ENCODE data around the gene DUS4L.
"Not testable (repeated sequence)": the region's sequence is repeated elsewhere in the genome, so short reads cannot be mapped to it uniquely, and the experiment has no call there.

The DUS4L gene, protein sequence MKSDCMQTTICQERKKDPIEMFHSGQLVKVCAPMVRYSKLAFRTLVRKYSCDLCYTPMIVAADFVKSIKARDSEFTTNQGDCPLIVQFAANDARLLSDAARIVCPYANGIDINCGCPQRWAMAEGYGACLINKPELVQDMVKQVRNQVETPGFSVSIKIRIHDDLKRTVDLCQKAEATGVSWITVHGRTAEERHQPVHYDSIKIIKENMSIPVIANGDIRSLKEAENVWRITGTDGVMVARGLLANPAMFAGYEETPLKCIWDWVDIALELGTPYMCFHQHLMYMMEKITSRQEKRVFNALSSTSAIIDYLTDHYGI

DNA sequence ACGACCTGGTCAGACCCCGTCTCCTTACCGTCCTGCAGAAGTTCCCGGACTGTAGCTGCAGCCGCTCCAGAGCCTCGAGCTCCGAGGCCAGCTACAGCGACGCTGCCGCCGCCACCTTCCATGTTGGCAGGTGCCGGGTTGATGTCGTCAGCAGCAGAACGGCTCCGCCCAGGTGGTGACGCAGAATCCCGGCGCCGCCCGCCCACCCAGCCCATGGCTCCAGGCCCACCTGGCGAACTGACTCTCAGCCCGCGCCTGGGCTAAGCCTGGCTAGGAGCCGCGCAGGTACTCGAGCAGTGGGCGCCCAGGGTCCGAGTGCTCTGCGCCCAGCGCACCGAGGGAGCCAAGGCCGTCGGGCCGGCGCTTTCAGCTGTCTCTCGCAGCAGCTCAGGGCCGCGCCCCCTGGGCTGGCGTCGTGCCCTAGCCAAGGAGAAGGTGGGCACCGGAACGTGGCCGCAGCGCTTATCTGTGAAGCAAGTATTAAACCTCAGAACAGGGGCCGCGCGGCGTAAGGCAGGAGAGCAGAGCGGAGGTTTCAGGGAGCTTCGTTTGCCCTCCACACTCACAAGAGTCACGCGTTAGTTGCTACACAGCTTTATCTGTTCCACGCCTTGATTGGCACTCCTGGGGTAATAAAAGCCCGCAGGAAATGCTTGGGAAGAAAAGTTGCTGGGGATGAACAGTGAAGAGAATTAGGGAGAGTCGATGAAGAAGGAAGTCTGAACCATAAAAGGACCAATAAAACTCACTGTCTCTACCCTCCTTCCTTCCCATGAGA, at the start of gene DUS4L, which contains the start of gene COG5:
Gene DUS4L, plus strand, starts transcription at position 197 of the 778 bp plus-strand sequence. CDS start 3,100 bp downstream, outside the sequence.
Gene COG5, minus strand, starts transcription at position 146 of the 778 bp plus-strand sequence. Its CDS starts 24 bp downstream, at position 122.
- peak; percentile 84 for DNase-seq

DNA sequence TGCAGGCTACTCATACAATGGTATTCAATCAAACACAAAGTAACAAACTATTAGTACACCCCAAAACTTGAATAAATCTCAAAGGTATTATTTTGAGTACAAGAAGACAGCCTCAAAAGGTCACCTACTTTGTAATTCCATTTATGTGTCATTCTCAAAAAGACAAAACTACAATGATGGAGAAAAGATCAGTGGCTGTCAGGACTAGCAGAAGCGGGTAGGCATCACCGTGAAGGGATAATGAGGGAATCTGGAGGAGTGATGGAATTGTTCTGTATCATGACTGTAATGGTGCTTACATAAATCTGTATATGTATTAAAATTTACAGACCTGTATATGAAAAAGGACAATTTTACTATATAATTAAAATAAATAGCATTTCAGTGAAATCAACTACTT, 37.1 kb upstream of the DUS4L start:
- DNase-seq, result no peak

DNA sequence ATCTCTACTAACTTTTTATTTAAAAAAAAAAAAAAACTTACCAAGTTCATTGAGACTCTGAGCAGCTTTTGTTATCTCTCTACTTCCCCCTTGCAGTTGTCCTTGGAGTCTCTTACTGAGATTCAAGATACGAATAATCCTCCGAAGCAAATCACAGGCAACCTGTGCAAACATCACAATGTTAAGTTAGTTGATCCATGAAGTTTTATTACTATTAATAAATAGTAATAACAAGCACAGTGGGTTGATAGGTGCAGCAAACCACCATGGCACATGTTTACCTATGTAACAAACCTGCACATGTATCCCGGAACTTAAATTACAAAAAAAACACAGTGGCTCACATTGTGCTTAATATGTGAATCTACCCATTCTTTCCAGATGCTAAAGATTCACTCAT, 36.6 kb upstream of the DUS4L start:
- no peak for DNase-seq

DNA sequence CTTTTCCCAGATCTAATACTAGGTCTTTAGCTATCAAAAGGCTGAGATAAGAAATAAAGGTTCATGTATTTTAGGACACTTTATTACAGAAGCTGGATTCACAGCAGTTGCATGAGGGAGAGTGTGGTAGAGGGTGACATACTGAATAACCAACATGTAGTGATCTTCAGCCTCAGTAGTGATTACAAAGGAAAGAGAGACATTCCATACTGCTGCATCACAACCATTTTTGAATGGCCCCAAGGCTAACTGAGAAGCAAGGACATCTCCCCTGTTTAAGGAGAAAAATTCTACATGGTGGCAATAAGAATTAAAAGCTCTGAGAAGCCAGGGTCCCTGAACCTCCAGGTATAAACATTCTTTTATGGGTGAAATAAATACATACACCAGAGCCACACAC, 35.3 kb upstream of the DUS4L start:
- DNase-seq, result no peak

DNA sequence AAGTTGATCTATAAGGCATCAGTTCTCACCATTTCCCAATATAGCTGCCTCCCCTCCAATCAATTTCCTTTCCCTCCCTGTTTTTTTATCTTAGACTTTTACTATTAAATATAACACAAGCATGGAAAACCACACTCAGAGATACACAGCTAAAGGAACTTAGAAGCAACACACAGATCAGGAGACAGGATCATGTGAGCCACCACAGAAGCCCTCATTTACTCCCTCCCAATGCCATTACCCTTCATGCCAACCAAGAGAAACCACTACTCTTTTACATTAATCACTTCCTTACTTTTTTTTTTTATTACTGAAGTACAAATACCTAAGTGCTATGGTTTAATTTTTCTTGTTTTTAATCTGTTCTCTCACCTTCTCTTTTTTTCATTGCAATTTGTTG, 33.0 kb upstream of the DUS4L start:
- no peak for DNase-seq

DNA sequence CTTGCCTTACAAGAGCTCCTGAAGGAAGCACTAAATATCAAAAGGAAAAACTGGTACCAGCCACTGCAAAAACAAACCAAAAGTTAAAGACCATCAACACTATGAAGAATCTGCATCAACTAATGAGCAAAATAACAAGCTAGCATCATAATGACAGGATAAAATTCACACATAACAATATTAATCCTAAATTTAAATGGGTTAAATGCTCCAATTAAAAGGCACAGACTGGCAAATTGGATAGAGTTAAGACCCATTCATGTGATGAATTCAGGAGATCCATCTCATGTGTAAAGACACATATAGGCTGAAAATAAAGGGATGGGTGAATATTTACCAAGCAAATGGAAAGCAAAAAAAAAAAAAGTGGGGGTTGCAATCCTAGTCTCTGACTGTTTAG, 29.6 kb upstream of the DUS4L start:
- no peak for DNase-seq

DNA sequence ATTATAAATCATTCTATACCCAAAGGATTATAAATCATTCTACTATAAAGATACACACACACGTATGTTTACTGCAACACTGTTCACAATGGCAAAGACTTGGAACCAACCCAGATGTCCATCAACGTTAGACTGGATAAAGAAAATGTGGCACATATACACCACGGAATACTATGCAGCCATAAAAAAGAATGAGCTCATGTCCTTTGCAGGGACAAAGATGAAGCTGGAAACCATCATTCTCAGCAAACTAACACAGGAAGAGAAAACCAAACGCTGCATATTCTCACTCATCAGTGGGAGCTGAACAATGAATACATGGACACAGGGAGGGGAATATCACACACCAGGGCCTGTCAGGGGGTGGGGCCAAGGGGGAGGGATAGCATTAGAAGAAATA, 26.5 kb upstream of the DUS4L start:
- not testable (repeated sequence) for DNase-seq

DNA sequence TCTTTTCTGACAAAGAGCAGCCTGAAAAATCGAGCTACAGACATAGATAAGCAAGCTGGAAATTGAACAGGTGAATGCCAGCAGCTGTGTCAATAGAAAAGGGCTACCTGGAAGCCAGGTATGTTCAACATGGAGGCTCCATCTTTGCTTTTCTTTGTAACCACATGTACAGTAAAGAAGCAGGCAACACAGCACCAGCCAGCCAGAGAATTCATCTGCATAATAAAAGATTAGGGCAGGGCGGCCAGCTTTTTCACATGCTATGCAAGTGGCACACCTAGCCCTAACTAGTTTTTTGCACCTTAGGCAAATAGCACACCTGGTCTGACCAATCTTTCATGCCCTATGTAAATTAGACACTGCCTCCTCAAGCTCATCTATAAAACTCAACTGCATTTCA, 25.8 kb upstream of the DUS4L start:
- DNase-seq, result no peak

DNA sequence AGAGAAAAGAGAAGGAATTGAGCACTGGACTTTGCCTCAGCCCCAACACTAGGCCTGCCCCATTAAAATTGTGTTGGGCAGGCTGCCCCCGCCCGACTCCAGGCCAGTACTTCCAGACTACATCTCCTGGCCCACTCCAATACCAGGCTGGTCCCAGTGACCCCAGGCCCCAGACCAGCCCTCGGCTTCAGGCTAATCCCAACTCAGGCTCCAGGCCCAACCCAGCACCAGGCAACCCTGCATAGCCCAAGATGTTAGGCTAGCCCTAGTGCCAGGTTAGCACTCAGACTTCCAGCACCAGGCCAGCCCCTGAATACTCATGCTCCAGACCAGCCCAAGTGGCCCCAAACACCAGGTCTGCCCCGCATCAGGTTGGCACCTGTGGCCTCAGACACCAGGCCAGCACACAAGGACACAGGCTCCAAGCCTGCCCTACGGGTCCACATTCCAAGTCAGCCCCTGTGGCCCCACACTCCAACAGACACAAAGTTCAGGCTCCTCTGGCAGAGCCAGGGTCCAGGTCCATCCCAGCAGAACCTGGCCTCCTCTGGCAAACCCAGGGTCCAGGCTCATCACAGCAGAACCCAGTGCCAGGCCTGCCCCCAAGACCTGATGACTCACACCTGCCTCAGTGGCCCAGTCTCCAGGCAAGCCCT, 20.3 kb upstream of the DUS4L start:
- no peak for DNase-seq

DNA sequence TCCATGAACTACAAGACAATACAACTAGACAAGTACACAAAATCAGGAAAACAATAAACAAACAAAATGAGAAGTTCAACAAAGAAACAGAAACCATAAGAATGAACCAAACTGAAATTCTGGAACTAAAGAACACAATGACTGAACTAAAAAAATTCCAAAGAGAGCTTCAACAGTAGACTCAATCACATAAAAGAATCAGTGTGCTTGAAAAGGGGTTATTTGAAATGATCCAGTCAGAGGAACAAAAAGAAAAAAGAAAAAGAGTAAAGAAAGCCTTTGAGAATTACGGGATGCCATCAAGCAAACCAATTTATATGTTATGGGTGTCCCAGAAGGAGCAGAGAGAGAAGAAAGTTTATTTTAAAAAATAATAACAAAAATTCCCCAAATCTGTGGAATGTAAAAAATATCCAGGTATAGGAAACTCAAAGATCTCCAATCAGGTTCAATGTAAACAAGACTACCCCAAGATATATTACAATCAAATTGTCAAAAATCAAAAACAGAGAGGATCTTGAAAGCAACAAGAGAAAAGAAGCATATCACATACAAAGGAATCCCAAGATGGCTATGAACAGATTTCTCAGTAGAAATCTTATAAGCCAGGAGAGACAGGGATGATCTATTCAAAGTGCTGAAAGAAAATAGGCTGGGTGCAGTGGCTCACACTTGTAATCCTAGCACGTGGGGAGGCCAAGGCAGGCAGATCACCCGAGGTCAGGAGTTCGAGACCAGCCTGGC, 18.8 kb upstream of the DUS4L start:
- DNase-seq, result no peak

DNA sequence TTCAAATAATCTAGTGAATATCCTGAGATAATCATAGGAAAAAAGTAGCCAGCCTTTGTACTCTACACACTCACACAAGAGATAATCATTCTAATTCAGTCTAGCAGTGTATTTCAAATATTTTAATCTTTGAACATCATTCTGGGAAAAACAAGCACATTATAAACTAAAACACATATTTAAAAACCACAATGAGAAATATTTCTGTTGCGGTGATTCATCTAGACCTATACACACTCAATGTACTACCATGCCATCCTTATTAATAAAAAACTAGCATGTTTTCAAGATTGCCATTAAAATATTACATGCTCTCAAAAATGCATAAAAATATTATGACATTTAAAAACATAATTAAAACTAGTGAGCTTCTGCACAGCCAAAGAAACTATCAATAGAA, 11.8 kb upstream of the DUS4L start:
- no peak for DNase-seq

DNA sequence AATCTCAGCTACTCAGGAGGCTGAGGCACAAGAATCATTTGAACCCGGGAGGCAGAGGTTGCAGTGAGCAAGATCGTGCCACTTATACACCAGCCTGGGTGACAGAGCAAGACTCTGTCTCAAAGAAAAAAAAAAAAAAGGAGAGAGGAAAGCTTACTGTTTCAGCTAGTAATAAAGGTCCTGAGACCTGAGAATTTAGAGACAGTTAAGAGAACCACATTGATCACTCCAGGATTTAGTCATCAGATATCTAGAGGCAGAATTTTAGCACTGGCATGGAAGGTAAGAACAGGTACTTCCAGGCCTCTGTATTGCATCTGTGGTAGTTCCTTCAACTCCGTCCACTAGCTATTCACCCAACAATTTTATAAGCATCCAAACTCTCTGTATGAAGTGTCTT, 7.9 kb upstream of the DUS4L start:
- DNase-seq, result no peak

DNA sequence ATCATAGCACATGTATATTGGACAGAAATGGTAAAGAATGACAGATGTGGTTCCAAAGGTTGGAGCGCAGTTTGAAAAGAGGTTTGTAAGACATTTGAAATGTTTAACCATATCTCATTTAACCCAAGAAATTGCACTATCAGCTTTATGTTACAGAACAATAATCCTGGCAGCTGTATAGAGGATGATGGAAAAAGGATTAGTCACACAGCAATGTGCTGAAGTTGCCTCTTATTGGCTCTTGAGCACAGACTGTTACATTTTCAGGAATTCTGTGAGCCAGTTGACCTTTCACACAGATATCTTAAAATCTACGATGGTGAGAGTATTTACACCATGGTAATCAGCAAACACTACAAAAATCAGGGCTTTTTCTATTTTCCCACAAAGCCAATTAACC, 3.9 kb upstream of the DUS4L start:
- no peak for DNase-seq

DNA sequence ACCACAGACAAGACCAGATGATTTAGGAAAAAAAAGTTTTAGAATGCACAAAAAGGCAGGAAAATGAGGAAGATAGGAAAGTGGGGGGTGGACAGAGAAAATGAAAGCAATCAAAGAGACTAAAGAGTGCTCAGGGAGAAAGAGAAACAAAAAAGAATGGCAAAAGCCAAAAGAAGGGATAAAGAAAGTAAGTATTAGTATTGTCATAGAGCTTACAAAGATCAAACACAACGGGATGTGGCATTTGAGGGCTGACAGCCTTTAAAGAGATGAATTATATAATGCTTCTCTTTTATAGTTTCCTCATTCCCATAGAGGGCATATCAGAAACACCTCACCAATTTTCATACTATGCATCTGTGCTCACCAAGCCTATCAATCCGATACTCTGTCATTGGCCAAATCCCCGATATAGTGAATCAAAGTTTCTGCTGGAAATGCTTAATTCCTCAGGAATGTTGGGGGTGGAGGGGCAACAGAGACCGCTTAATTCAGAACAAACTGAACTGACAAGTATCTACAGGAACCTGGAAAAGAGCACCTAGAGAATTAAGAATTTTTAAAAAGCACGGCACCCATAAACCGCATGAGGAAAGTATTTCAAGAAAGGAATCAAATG, 2.8 kb upstream of the DUS4L start:
- DNase-seq, result no peak

DNA sequence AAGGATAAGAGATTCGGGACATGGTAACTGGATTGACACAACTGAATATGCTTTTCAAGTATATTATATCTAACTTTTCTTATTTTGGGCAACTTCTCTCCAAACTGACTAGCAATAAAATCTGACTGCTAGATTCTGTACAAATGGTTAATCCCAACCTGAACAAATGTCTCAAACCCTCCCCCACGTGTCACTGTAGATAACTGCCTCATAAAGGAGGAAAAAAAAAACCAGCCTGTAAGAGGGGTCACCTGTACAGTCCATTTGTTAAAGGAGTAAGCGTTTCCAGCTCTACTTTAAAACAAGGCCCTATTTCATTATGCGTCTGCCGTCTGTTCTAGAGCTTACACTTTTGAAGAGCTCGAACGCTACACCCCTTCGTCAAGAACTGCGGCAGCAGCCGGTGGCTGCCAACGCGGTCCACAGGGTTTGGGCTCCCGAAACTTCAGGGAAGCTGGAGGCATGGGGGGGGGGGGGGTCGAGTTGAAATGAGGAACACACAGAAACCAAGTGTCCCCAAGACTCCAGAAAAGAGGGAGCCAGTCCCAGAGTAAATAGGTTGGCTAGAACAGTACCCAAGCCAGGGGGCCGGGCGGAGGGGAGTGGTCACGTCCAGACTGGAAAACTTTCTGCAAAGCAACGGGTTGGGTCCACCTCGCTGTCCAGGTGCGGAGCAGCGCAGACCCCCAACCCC, 543 bp upstream of the DUS4L start:
- DNase-seq, result no peak

DNA sequence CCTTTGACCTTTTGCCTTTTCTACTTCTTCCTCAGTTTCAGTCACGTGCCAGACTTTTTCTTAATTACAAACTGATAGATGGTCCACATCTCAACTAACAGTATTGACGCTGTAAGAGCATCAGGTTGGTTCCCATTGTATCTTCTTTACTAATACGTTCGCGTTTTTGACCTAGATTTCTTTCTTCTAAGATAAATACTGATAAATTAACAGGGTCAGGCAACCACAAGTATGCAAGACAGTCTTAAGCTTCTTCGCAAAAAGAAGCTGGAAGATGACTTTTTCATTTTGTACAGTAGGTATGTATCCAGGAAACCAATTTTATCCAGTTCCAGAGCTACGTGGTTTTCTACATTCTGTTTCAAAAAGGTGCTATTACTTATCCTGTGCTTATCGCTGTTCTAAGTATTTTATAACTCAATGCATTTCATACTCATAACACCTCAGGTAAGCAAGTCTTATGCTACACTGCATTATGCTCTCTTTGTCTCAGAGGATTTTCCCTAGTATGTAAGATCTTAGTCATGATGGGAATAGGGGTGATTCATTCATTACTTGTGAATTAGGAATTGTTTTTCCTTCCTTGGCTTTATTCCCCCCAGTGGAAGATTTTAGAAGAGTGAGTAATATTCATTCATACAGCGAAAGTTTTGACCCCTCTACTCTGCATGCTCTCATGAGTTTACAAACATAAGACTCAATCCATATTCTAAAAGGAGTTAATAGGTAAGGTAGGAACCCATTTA, 955 bp downstream of the DUS4L start:
- DNase-seq, result no peak

DNA sequence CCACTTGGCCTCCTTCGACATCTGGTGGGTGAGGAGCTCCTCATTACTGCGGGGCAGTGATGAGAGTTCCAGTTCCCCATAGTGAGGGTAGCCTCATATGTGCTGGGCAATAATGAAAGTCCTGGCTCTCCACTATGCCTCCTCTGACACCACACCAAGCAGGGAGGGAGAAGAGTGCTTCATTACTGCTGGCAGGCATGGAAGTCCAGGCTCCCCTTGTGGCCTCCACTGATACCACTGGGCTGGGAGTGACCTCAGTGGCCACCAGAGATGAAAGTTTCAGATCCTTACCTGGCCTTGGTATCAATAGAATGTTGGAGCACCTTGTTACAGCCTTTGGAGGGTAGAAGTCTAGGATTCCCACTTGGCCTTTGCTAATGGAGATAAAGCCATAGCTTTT, 6.5 kb downstream of the DUS4L start:
- no peak for DNase-seq

DNA sequence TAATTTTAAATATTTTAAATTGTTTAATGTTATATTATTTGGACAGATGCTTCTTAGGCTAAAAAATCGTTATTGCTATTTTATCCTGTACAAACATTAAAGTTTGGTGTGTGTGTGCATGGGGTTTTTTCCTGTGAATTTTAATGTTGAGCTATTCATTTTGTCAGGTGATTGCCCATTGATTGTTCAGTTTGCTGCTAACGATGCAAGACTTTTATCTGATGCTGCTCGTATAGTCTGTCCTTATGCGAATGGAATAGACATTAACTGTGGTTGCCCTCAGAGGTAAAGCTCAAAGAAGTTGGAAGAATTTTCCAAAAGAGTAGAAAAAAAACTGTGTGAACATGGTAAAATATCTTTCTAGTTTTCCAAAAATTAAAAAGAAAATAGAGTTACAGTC, 9.8 kb downstream of the DUS4L start:
- DNase-seq, result no peak

DNA sequence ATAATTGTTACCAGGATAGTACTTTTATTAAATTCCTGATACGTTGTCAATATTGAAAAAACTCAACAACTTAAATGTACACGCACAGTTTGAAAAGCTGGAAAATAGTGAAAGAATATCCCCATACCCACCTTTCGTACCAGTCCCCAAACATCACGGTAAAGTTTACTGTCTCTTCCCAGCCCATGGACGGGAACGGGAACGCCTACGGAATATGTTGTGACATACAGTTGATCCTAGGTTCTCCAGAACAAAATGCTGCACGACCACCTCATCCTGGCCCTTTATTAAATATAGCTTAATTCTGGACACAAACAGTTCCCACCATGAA, 15.7 kb downstream of the DUS4L start:
- DNase-seq, result no peak

DNA sequence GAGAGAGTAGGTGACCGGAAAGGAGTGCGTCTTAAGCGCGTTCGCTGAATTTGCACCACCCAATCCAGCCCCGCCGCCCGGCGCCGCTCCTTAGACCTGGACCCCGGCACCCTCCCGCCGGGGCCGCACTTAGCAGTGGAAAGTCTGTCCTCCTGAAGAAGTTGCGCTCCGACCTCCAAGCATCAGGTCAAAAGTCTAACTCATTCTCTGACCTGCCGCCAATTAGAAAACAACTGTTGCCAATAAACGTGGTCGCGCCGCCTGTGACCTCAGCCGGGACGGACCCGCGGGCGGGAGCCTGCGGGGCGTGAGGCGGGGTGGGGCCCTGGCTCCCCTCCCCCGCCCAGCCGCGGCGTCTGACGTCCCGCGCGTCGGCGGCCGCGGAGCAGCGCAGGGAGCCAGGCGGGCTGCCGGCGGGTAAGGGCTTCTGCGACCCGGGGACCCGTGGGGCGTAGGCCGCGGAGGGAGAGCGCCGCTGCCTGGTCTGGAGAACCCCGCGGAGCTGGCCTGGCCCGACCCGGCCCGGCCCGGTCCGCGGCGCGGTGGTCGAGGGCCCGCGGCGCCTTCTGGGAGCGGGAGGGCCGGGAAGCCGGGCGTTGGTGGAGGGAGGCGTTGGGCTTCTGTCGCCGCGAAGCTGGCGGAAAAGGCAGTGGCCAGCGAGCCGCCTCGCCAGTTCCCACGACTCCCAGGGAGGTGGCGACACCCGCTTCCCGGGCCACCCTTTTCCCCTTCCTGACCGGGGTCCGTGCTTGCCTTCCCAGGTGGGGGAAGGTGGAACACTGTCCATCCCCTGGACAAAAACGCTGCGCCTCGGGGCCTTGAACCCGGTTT, 16.3 kb downstream of the DUS4L start, which contains the start of gene BCAP29:
Gene BCAP29, plus strand, starts transcription at position 362 of the 831 bp plus-strand sequence. CDS start 527 bp downstream, outside the sequence.
- peak; percentile 69 for DNase-seq
